SK-N-SH treated with all-trans-retinoic acid at 6 μM for 48 hours (cell line): ENCODE measurements around the gene SERGEF.

Source experiments
- ATAC-seq: fragments of 200-7000 bp; cut with Tn5 transposase; 3 replicates; pipeline ENCODE4 v1.9.1; 2020; ENCODE audit warnings: mild to moderate bottlenecking, moderate library complexity
- ARNTL ChIP-seq: fragments of 450-650 bp; formaldehyde crosslinking; IDR thresholded peaks from 2 replicates; pipeline ENCODE4 v1.5.0; 2020; ENCODE audit warnings: low read depth, mild to moderate bottlenecking, moderate library complexity, borderline replicate concordance
- BACH2 ChIP-seq: fragments of 250-450 bp; sonication (Bioruptor Pico); IDR thresholded peaks from 2 replicates; pipeline ENCODE4 v1.9.0; 2021; ENCODE audit warnings: mild to moderate bottlenecking, borderline replicate concordance
- CREB5 ChIP-seq: fragments of 250-450 bp; sonication (Bioruptor Pico); IDR thresholded peaks from 2 replicates; pipeline ENCODE4 v1.5.1; 2020; ENCODE audit warnings: low read depth, mild to moderate bottlenecking, moderate library complexity
- CSDC2 ChIP-seq: fragments of 250-450 bp; sonication (Bioruptor Pico); IDR thresholded peaks from 2 replicates; pipeline ENCODE4 v1.5.0; 2020; ENCODE audit warnings: mild to moderate bottlenecking, moderate library complexity
- CSRNP3 ChIP-seq: fragments of 250-450 bp; sonication (Bioruptor Pico); IDR thresholded peaks from 2 replicates; pipeline ENCODE4 v1.5.1; 2021; ENCODE audit warnings: mild to moderate bottlenecking, moderate library complexity
- ESRRG ChIP-seq: fragments of 250-450 bp; sonication (Bioruptor Pico); IDR thresholded peaks from 2 replicates; pipeline ENCODE4 v1.6.1; 2021; ENCODE audit warnings: mild to moderate bottlenecking
- GLIS3 ChIP-seq: fragments of 250-450 bp; sonication (Bioruptor Pico); IDR thresholded peaks from 2 replicates; pipeline ENCODE4 v1.5.0; 2020; ENCODE audit warnings: mild to moderate bottlenecking, moderate library complexity
- ISL1 ChIP-seq: fragments of 250-450 bp; sonication (Bioruptor Pico); IDR thresholded peaks from 2 replicates; pipeline ENCODE4 v2.1.2; 2022; ENCODE audit warnings: mild to moderate bottlenecking, moderate library complexity
- OSR1 ChIP-seq: fragments of 250-450 bp; sonication (Bioruptor Pico); IDR thresholded peaks from 2 replicates; pipeline ENCODE4 v1.8.0; 2022; ENCODE audit warnings: moderate library complexity, mild to moderate bottlenecking, inconsistent platforms
- PATZ1 ChIP-seq: fragments of 250-450 bp; sonication (Bioruptor Pico); IDR thresholded peaks from 2 replicates; pipeline ENCODE4 v1.8.0; 2020; ENCODE audit warnings: mild to moderate bottlenecking, moderate library complexity, borderline replicate concordance
- POU6F1 ChIP-seq: fragments of 250-450 bp; sonication (Bioruptor Pico); IDR thresholded peaks from 2 replicates; pipeline ENCODE4 v1.8.0; 2021; ENCODE audit warnings: low read depth, mild to moderate bottlenecking, moderate library complexity, borderline replicate concordance
- PPARA ChIP-seq: fragments of 250-450 bp; sonication (Bioruptor Pico); IDR thresholded peaks from 2 replicates; pipeline ENCODE4 v1.5.0; 2020; ENCODE audit warnings: mild to moderate bottlenecking, borderline replicate concordance
- TCF4 ChIP-seq: fragments of 250-450 bp; sonication (Bioruptor Pico); IDR thresholded peaks from 2 replicates; pipeline ENCODE4 v1.8.0; 2021; ENCODE audit warnings: mild to moderate bottlenecking, moderate library complexity, borderline replicate concordance
- TOX ChIP-seq: fragments of 250-450 bp; sonication (Bioruptor Pico); IDR thresholded peaks from 2 replicates; pipeline ENCODE4 v1.8.0; 2021; ENCODE audit warnings: mild to moderate bottlenecking, moderate library complexity, borderline replicate concordance
- TSHZ2 ChIP-seq: fragments of 250-450 bp; sonication (Bioruptor Pico); IDR thresholded peaks from 2 replicates; pipeline ENCODE4 v1.5.0; 2020; ENCODE audit warnings: mild to moderate bottlenecking, moderate library complexity
- ZC3H10 ChIP-seq: fragments of 250-450 bp; sonication (Bioruptor Pico); IDR thresholded peaks from 2 replicates; pipeline ENCODE4 v1.5.1; 2021; ENCODE audit warnings: mild to moderate bottlenecking, moderate library complexity
- ZFP3 ChIP-seq: fragments of 250-450 bp; sonication (Bioruptor Pico); IDR thresholded peaks from 2 replicates; pipeline ENCODE4 v1.5.0; 2020; ENCODE audit warnings: mild to moderate bottlenecking, moderate library complexity
- ZFP30 ChIP-seq: fragments of 450-650 bp; formaldehyde crosslinking; IDR thresholded peaks from 2 replicates; pipeline ENCODE4 v1.5.0; 2022; ENCODE audit warnings: mild to moderate bottlenecking, moderate library complexity
- ZNF565 ChIP-seq: fragments of 450-650 bp; formaldehyde crosslinking; conservative IDR thresholded peaks from 2 replicates; pipeline ENCODE4 v1.5.0; 2020; ENCODE audit warnings: low read depth, mild to moderate bottlenecking, moderate library complexity
- ZNF70 ChIP-seq: fragments of 450-650 bp; formaldehyde crosslinking; IDR thresholded peaks from 2 replicates; pipeline ENCODE4 v1.5.0; 2020; ENCODE audit warnings: mild to moderate bottlenecking, moderate library complexity
- ZNF8 ChIP-seq: fragments of 450-650 bp; formaldehyde crosslinking; IDR thresholded peaks from 2 replicates; pipeline ENCODE4 v1.5.0; 2020; ENCODE audit warnings: mild to moderate bottlenecking, moderate library complexity

The SERGEF gene

GRCh38 chr11:17914957-17915356 lies 97.9 kb downstream of the SERGEF start:
- no peak for TF ChIP-seq CSRNP3 (CRISPR knock-in tag)
- no peak for TF ChIP-seq ZNF565 (CRISPR knock-in tag)
- no peak for TF ChIP-seq BACH2 (CRISPR knock-in tag)
- no peak for TF ChIP-seq CREB5 (CRISPR knock-in tag)
- no peak for TF ChIP-seq ESRRG (CRISPR knock-in tag)
- no peak for TF ChIP-seq TOX (CRISPR knock-in tag)
- TF ChIP-seq ISL1 = no peak
- TF ChIP-seq GLIS3 = no peak
- TF ChIP-seq ZFP3 (CRISPR knock-in tag) = no peak
- TF ChIP-seq ARNTL (CRISPR knock-in tag) = no peak
- TF ChIP-seq ZNF8 = no peak
- no peak for TF ChIP-seq PPARA
- TF ChIP-seq PATZ1 (CRISPR knock-in tag) = no peak
- TF ChIP-seq ZC3H10 = no peak
- TF ChIP-seq ZFP30 (CRISPR knock-in tag) = no peak
- TF ChIP-seq CSDC2 = no peak
- no peak for TF ChIP-seq TSHZ2 (CRISPR knock-in tag)
- TF ChIP-seq ZNF70 (CRISPR knock-in tag) = no peak
- no peak for TF ChIP-seq TCF4 (CRISPR knock-in tag)
- no peak for ATAC-seq

- ATAC-seq = no peak
- TF ChIP-seq ZFP30 (CRISPR knock-in tag) (no peak), OSR1 (CRISPR knock-in tag) (no peak), ARNTL (CRISPR knock-in tag) (no peak), POU6F1 (CRISPR knock-in tag) (no peak), ZNF70 (CRISPR knock-in tag) (no peak)
Measured at GRCh38 chr11:17907046-17907445, 105.8 kb downstream of the SERGEF start.

- peak; percentile 77 for ATAC-seq
- TF ChIP-seq OSR1 (CRISPR knock-in tag) = no peak
- TF ChIP-seq ZNF8 = no peak
- no peak for TF ChIP-seq TSHZ2 (CRISPR knock-in tag)
- TF ChIP-seq ZC3H10 = no peak
- TF ChIP-seq PATZ1 (CRISPR knock-in tag) = no peak
- no peak for TF ChIP-seq POU6F1 (CRISPR knock-in tag)
- no peak for TF ChIP-seq TOX (CRISPR knock-in tag)
- no peak for TF ChIP-seq BACH2 (CRISPR knock-in tag)
- no peak for TF ChIP-seq ARNTL (CRISPR knock-in tag)
- TF ChIP-seq ZFP3 (CRISPR knock-in tag) = no peak
Measured at GRCh38 chr11:17906436-17906835, 106.4 kb downstream of the SERGEF start.
